Measurements from ENCODE around the gene ATG4B.
"Not testable (repeated sequence)": the region's sequence is repeated elsewhere in the genome, so short reads cannot be mapped to it uniquely, and the experiment has no call there.

ATG4B gene

DNA sequence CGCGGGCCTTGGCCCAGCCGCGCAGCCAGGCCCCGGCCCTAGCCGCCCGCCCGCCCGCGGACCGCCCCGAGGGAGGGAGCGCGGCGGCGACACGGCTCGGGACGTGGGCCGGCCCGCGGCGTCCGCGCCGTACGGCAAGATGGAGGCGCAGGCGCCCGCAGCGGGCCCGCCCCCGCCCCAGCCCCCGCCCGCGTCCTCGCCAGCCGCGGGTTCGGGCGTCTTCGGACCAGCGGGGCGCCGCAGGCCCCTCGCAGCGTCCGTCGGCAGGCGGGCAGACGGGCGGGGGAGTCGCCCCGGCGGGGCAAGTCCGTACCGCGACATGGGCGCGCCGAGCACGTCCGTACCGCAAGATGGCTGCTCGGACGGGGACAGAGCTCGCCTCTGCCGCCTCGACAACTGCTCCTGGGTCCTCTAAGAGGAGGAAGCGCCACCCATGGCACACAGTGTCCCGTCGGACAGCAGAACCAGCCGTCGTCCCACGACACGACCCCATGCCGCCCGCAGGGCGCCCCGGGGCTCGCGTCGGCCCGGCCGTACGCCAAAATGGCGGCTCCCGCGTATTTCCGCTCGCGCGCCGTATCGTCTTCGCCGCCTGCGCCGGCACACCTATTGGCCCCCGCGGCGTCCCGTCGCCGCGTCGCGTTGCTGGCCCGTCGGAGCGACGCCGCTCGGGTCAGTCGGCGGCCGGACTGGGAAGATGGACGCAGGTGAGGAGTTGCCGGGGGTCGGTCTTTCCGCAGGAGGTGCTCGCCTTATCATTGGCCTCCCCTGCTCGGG, at the start of gene ATG4B, which contains the start of gene THAP4:
Gene ATG4B (plus strand): TSS at position 676 of the 777 bp plus-strand sequence. CDS start 22 bp downstream, at position 698.
Gene THAP4 (minus strand): TSS at position 141 of the 777 bp plus-strand sequence. CDS start 141 bp downstream, outside the sequence.
- DNase-seq = peak; percentile 78

DNA sequence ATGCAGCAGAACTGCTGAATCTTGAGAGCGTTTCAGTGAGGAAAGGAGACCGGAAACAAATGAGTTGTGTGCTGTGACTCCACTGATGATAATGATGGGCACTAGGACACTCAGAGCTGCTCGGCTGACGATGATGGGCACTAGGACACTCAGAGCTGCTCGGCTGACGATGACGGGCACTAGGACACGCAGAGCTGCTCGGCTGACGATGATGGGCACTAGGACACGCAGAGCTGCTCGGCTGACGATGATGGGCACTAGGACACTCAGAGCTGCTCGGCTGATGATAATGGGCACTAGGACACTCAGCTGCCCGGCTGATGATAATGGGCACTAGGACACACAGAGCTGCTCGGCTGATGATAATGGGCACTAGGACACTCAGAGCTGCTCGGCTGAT, 47.6 kb upstream of the ATG4B start:
- not testable (repeated sequence) for DNase-seq

GRCh38 chr2:241590496-241591455, 46.7 kb upstream of the ATG4B start:
- DNase-seq = not testable (repeated sequence)

DNA sequence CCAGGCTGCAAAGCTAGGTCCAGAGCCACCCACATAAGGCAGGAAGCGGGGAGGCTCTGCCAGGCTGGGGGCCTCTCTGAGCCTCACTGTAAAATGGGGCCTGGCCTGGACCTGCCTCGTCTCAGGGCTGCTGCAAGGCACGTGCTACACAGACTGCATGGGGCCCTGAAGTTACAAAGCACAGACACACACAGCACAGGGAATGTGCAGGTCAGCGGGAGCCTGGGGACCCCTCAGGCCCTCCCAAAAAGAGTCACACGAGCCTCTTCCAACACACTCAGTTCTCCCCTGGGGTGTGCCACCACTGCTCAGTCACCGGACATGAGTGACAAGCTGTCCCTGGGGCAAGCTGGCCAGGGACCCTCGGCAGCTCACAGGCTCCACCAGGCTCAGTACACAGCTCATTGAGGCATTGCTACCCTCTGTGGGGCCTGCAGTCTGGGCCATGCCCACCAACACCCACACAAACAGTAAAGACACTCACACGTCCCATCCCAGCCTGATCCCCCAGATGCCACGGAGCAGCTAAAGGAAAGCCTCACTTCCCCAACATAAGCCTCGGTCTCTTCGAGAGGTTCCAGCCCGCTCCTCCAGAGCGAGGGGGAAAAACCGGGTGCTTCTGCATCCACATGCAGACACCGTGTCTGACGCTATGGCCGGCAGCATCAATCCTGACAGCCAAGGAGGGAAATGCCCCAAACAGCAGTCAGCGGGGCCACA, 45.2 kb upstream of the ATG4B start:
- no peak for DNase-seq

GRCh38 chr2:241593271-241593670, 44.2 kb upstream of the ATG4B start:
- no peak for DNase-seq

DNA sequence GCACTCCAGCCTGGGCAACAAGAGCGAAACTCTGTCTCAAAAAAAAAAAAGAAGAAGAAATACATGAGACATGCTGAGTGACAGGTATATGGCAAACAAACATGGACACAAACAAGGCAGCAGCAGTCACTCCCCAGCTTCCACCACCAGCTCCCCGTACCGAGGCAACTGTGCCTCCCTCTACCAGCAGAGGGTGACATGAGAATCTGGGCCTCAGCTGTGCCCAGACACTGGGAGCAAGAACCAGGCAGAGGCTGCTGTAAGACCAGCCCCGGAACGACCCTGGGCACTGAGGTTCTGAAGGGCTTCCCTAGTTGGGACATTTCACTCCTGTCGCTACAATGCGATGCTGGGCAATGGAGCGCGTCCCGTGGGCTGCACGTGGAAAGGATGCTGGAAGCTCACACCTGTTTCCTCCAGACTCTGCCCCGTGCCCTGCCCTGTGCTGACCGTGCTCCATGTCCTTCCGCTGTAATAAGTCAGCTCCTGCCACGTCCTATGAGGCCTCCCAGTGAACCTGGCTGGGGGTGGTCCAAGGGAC, 41.8 kb upstream of the ATG4B start:
- DNase-seq = no peak

DNA sequence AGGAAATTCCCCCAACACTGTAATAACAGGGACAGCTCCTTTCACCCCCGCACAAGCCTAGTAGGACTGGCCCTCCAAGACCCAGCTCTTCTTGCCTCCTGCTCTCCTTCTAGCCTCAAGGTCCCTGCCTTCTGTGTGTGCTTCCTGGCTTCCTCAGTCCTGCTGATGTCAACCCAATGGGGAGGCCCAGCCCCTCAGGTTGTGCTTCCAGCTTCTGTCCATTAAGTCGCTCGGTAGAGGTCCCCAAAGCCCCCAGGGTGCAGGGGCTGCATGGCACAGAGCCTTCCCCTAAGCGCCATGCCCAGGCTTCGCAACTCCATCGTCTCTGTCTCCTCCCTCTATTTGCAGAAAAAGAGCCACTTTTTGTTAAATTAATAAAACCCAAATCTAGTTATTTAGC, 39.9 kb upstream of the ATG4B start:
- no peak for DNase-seq

GRCh38 chr2:241598061-241598460, 39.4 kb upstream of the ATG4B start:
- DNase-seq = no peak

DNA sequence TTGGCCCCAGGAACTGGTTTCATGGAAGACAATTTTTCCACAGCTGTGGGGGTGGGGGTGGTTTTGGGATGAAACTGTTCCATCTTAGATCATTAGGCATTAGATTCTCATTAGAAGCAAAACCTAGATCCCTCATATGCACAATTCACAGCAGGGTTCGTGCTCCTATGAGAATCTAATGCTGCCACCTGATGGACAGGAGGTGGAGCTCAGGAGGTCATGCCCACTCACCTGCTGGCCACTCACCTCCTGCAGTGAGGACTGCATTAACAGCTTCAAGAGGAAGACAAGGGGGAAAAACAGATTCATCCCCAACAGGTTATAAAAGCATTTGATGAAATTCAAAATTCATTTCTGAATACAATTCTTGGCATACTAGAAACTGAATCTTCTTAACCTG, 39.0 kb upstream of the ATG4B start:
- no peak for DNase-seq

- no peak for DNase-seq
These were observed 37.9 kb upstream of the ATG4B start for GRCh38 chr2:241599615-241600014.

- no peak for DNase-seq
These were observed 35.7 kb upstream of the ATG4B start for GRCh38 chr2:241601841-241602240.

DNA sequence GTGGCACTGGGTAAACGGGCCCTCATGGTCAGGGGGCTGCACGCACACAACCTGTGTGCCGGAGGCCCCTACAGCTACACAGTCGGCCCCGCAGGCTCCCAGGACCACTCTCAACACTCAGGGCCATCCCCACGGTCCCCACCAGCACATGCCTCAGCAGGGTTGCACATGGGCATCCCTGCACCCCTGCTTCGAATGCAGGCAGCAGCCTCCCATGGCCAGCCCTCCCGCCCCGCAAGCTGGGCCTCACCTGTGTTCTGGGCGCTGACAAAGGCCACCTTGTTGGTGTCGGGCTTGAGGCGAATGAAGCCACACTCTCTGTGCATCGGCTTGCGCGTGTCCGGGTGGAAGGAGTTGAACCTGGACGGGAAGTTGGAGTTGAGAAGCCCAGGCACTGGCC, 34.8 kb upstream of the ATG4B start:
- no peak for DNase-seq

DNA sequence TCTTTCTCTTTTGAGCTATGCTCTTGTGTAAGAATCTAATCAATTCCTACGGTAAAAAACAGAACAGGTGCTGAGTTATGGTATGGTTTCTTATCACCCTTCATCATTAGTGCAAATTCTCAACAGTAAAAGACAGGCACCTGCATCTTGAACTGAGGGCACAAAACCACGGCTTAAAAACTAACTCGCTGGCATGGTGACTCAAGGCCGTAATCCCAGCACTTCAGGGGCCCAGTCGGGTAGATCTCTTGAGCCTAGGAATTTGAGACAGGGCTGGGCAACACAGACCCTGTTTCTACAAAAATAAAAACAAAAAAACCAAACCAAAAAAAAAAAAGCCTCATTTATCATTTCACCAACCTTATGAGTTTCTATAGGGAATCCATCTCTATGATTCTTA, 33.8 kb upstream of the ATG4B start:
- no peak for DNase-seq

GRCh38 chr2:241606186-241606585, 31.3 kb upstream of the ATG4B start:
- no peak for DNase-seq

DNA sequence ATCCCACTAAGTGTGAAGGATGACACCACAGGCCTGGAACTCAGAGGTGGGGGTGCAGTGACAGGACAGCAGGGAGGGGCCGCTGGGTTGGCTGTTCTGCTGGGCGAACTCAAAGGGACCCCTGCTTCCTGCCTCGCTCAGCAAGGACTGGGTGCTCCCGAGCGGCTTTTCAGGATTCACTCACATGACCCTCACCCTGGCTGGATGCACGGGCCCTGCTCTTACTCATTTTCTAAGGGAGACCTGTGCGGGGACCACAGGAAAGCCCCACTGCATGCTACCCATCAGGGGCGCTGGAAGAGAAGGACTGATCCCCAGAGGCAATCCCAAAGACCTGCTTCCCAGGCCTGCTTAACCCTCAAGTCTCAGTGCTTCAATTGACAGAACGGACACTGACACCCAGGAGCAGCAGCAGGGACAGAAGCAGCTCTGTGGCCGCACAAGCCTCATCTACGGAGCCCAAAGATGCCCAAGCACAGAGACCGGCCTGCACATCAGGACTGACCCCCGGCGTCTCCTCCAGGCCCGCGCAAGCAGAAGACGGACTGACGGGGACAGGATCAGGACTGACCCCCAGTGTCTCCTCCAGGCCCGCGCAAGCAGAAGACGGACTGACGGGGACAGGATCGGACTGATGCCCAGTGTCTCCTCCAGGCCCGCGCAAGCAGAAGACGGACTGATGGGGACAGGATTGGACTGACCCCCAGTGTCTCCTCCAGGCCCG, 30.2 kb upstream of the ATG4B start:
- DNase-seq = no peak

DNA sequence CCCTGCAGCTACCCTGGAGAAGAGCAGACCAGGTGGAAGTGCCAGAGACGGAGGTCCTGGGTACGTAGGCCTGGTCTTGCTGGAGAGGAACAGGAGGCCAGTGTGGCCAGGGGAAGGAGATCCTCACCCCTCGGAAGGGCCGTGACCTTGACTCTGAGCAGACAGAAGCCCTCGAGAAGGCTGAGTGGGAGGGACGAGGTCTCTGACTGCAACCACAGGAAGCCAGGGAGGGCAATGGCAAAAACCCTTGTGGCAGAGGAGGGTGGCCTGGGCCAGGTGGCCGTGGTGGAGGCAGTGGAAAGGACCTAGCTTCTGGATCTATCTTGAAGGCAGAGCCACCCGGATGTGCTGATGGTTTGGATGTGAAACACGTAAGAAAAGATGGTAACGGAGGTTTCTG, 28.6 kb upstream of the ATG4B start:
- DNase-seq = no peak

DNA sequence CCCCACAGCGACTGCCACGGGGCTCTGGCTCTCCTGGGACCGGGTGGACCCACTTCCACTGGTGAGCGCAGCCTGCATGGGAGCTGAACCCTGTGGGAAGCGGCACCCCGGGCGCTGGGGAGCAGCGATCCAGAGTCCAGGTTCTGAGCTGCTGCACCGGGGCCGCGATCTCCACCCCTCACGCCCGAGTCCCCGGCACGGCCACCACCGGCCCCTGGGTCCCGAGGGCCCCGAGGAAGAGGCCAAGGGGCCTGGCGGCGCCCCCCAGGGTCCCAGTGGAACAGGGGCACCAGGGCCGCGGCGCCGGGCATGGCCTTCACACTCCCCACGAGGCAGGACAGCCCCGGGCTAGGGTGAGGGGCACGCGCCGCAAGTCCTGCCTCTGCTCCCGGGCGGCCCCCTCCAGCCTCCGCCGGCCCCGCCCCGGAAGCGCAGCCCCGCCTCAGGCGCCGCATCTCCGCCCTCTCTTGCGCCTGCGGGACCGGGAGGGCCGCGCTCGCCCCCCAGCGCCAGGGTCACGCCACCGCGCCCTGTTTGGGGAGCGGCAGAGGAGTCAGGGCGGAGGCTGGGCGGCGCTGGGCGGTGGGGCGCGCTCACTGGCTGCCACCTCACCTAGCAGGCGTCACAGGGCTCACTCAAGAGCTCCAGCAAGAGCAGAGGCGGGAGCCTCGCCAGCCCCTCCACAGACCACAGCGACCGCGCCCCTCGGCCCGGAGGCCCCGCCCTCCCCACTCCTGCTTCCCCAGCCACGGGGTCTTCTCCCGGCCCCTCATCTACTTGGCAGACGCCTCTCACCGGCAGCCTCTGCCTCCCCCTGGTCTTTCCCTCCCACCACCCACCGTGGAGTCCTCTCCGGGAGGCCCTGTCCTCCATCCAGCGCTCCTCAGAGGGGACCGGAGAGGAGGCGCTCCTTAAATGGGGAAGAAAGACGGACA, 27.4 kb upstream of the ATG4B start:
- DNase-seq = no peak

DNA sequence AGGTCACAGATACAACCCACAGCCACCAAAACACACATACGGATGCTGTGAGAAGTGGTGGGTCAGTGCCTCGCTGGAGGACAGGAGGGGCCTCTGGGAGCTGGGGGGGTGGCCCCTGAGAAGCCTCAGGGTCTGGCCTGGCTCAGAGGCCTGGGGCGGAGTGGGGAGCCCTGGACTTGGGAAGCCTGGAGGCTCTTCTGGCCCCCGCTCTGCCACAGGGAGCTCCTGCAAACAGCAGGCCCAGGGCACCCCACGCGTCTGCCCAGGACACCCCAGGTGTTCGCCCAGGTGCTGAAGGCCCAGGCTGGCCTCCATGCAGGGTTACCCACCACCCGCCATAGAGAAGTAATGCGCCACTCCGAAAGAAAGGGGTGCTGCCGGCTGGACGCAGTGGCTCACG, 26.4 kb upstream of the ATG4B start:
- no peak for DNase-seq

DNA sequence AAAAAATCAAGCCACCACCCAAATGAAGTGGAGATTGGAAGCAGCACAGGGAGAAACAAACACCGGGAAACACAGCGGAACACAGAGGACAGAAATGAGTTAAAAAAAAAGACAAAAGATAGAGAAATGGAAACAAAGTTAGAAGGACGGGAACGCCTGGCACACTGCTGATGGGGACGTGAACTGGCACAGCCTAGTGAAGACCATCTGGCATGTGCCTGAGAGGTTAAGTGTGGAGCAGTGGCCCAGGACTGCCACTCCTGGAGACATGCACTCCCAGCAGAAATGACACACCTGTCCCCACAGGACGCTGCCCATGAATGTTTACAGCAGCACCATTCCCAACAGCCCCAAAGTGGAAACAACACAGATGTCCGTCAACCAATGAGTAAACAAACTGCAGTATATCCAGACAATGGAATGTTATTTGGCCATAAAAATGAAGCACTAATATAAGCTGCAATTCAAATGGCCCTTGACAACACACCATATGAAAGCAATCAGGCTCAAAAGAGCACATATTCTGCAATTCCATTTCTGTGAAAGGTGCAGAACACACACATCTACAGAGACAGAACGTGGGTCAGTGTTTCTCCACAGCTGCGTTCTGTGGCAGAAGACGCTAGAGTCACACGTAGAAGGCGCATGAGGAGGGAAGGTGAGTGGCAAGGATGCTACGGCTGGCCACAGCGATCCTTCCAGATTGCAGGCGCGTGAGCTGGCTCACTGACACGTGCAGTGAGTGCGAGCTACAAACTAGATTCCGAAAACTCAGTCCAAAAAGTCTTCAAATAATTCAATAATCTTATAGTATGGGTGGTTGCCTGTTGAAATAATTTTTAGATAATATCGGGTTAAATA, 25.1 kb upstream of the ATG4B start:
- DNase-seq = no peak

Data from DMS 273 treated with DMSO at 0.1 percent for 48 hours (cell line).